MV-4-11 (cell line): ENCODE data around the gene DOCK8.
"Not testable (repeated sequence)": the region's sequence is repeated elsewhere in the genome, so short reads cannot be mapped to it uniquely, and the experiment has no call there.

Experiments
- DNase-seq: peaks from one replicate; lab custom pipeline; 2025; lab: John Stamatoyannopoulos, UW

DOCK8 gene

GRCh38 chr9:224582-225520 is 10.2 kb downstream of the DOCK8 start:
- DNase-seq: no peak

- DNase-seq: peak; percentile 74
These were observed 13.2 kb downstream of the DOCK8 start for GRCh38 chr9:227860-228259.

GRCh38 chr9:228929-229695 is 14.4 kb downstream of the DOCK8 start:
- DNase-seq: no peak

GRCh38 chr9:231625-232024 is 17.0 kb downstream of the DOCK8 start:
- DNase-seq: not testable (repeated sequence)

- DNase-seq: not testable (repeated sequence)
These were observed 19.0 kb downstream of the DOCK8 start for GRCh38 chr9:233708-234107.

- DNase-seq: peak; percentile 57
These were observed 22.6 kb downstream of the DOCK8 start for GRCh38 chr9:237141-237857.

GRCh38 chr9:237858-238345 is 23.2 kb downstream of the DOCK8 start:
- no peak for DNase-seq

GRCh38 chr9:242461-243080 is 27.9 kb downstream of the DOCK8 start:
- no peak for DNase-seq

GRCh38 chr9:248278-248961 is 33.8 kb downstream of the DOCK8 start:
- no peak for DNase-seq

GRCh38 chr9:249025-249424 is 34.4 kb downstream of the DOCK8 start:
- peak; percentile 18 for DNase-seq

GRCh38 chr9:250039-250438 is 35.4 kb downstream of the DOCK8 start:
- no peak for DNase-seq

- DNase-seq: no peak
These were observed 36.0 kb downstream of the DOCK8 start for GRCh38 chr9:250625-251024.

- no peak for DNase-seq
These were observed 36.7 kb downstream of the DOCK8 start for GRCh38 chr9:251398-251797.

GRCh38 chr9:253539-253938 is 38.9 kb downstream of the DOCK8 start:
- no peak for DNase-seq

- DNase-seq: no peak
These were observed 39.9 kb downstream of the DOCK8 start for GRCh38 chr9:254516-254915.

GRCh38 chr9:257957-258356 is 43.3 kb downstream of the DOCK8 start:
- peak; percentile 91 for DNase-seq

- peak; percentile 28 for DNase-seq
These were observed 45.0 kb downstream of the DOCK8 start for GRCh38 chr9:259405-260404.

- no peak for DNase-seq
These were observed 49.6 kb downstream of the DOCK8 start for GRCh38 chr9:264231-264630.

GRCh38 chr9:265209-265870 is 50.7 kb downstream of the DOCK8 start:
- DNase-seq: no peak
